Mesendoderm (in vitro differentiated cells): ENCODE measurements around the gene ABCA7.

Source experiments
- DNase-seq: peaks from one replicate; pipeline ENCODE4 v3.0.0; 2013
- H2AK5ac ChIP-seq: 2 replicates; pipeline ENCODE4 v1.6.1; 2013; ENCODE audit warnings: low read length, inconsistent platforms
- H2BK120ac ChIP-seq: 2 replicates; pipeline ENCODE4 v1.6.1; 2013; ENCODE audit warnings: low read depth, mild to moderate bottlenecking, low read length, moderate library complexity, mixed read lengths
- H2BK15ac ChIP-seq: replicated peaks from 2 replicates; pipeline ENCODE4 v1.6.1; 2013; ENCODE audit warnings: low read depth, mild to moderate bottlenecking, moderate library complexity
- H2BK5ac ChIP-seq: 2 replicates; pipeline ENCODE4 v1.6.1; 2013; ENCODE audit warnings: low read length, inconsistent platforms
- H3K18ac ChIP-seq: 2 replicates; pipeline ENCODE4 v1.6.1; 2013; ENCODE audit warnings: mild to moderate bottlenecking, low read length, mixed read lengths
- H3K23ac ChIP-seq: one replicate; pipeline ENCODE4 v1.6.1; 2013; ENCODE audit warnings: low read length
- H3K27ac ChIP-seq: 2 replicates; pipeline ENCODE4 v1.5.1; 2013; ENCODE audit warnings: low read depth, mild to moderate bottlenecking, inconsistent platforms, low read length, moderate library complexity
- H3K27me3 ChIP-seq: 2 replicates; pipeline ENCODE4 v1.6.1; 2013; ENCODE audit warnings: low read length, control low read depth, mild to moderate bottlenecking, inconsistent platforms; ENCODE audit not compliant: insufficient read depth, poor library complexity
- H3K36me3 ChIP-seq: 2 replicates; pipeline ENCODE4 v1.6.1; 2013; ENCODE audit warnings: low read length, inconsistent platforms; ENCODE audit not compliant: control insufficient read depth, insufficient read depth
- H3K4ac ChIP-seq: one replicate; pipeline ENCODE4 v1.6.1; 2013; ENCODE audit warnings: low read depth, mild to moderate bottlenecking, low read length, moderate library complexity
- H3K4me1 ChIP-seq: 2 replicates; pipeline ENCODE4 v1.6.1; 2013; ENCODE audit warnings: low read depth, low read length, inconsistent platforms; ENCODE audit not compliant: control insufficient read depth
- H3K4me2 ChIP-seq: 2 replicates; pipeline ENCODE4 v1.6.1; 2013; ENCODE audit warnings: low read length
- H3K4me3 ChIP-seq: 2 replicates; pipeline ENCODE4 v1.5.1; 2013; ENCODE audit warnings: mild to moderate bottlenecking, low read length
- H3K56ac ChIP-seq: one replicate; pipeline ENCODE4 v1.6.1; 2013; ENCODE audit warnings: low read length
- H3K79me1 ChIP-seq: 2 replicates; pipeline ENCODE4 v1.6.1; 2013; ENCODE audit warnings: low read length, inconsistent platforms
- H3K79me2 ChIP-seq: 2 replicates; pipeline ENCODE4 v1.6.1; 2013; ENCODE audit warnings: mild to moderate bottlenecking, low read length; ENCODE audit not compliant: control insufficient read depth, insufficient read depth
- H3K9ac ChIP-seq: 2 replicates; pipeline ENCODE4 v1.6.1; 2013; ENCODE audit warnings: low read length, inconsistent platforms
- H4K5ac ChIP-seq: one replicate; pipeline ENCODE4 v1.6.1; 2013; ENCODE audit warnings: low read length
- H4K8ac ChIP-seq: one replicate; pipeline ENCODE4 v1.6.1; 2013; ENCODE audit warnings: low read depth, mild to moderate bottlenecking, control low read depth, low read length, moderate library complexity
- WGBS: extraction: QIAGEN DNeasy Blood & Tissue Kit; methylation state at CpG from one replicate; pipeline ENCODE4 v1.1.7; 2013; ENCODE audit warnings: low lambda C conversion rate, missing lambda C conversion rate; ENCODE audit not compliant: insufficient coverage; ENCODE audit errors: extremely low coverage; 5-methylcytosine and 5-hydroxymethylcytosine counted together

Gene ABCA7

DNA sequence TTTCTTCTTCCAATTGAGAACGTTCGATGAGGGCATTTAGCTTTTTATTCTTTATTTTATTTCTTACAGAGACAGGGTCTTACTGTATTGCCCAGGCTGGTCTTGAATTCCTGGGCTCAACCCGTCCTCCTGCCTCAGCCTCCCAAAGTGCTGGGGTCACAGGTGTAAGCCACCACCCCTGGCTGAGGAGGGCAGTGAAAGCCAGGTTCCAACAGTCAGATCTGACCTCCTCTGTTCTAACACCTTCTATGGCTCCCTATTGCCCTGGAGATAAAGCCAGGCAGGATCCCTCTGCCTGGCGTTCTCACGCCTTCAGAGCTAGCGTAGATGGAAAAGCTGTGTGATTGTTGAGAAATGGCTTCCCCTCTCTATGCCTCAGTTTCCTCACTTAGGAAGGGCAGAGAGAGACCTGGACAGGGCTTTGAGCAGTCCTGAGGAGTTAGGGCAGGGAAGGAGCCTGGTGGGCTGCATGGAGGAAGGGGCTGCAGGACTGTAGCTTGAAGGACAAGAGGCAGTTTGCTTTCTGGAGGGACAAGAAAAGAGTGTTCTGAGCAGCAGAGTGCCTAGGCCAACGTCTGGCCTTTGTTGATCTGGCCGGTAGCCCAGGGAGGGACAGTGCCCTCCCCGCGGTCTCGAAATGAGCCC, 32.6 kb downstream of the ABCA7 start:
- WGBS = no CpG with 5 or more reads among the region's 11 CpGs
- Histone ChIP-seq H3K56ac (no peak overlapping the region), H3K23ac (no peak overlapping the region), H2BK15ac (no peak overlapping the region), H3K27ac (no peak overlapping the region), H3K79me2 (no peaks in the 10 kb centered on the region), H3K18ac (no peak overlapping the region), H4K8ac (no peak overlapping the region), H3K4me3 (no peak overlapping the region), H3K9ac (no peak overlapping the region), H3K4ac (no peak overlapping the region), H2AK5ac (no peak overlapping the region), H3K79me1 (no peaks in the 10 kb centered on the region), H3K4me2 (no peak overlapping the region), H2BK120ac (no peak overlapping the region), H2BK5ac (no peak overlapping the region), H3K4me1 (no peaks in the 10 kb centered on the region), H3K27me3 (peaks cover 5% of the 10 kb centered on the region), H4K5ac (no peak overlapping the region), H3K36me3 (no peaks in the 10 kb centered on the region)
- DNase-seq = no peak

DNA sequence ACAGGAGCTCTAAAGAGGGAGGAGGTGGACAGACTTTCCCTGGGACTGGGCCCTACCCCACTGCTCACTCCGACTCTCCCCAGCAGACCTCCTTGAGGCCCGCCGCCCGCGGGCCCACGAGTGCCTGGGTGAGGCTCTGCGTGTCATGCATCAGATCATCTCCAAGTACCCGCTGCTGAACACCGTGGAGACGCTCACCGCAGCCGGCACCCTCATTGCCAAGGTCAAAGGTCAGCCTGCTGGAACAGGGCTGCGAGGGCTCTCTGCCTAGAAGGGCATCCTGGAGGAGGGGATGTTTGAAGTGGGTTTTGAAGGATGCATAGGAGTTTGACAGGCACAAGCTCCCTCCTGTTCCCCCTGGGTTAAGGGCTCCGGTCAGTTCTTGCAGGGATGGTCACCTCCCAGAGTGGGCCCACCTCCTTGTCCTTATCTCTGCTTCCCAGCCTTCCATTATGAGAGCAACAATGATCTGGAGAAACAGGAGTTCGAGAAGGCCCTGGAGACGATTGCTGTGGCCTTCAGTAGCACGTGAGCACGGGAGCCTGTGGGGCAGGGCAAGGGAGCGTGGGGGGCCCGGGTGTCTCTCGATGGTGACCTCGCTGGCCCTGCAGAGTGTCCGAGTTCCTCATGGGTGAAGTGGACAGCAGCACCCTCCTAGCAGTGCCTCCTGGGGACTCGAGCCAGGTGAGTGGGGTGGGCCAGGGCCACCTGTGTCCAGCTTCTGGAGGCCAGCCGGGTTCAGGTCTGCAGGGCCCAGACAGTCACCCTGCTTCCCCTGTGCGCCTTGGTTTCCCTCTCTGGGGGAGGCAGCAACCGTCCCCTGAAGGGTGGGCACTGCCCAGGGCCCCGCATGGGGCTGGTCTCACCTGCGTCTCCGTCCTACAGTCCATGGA, 33.4 kb downstream of the ABCA7 start:
- Histone ChIP-seq H3K27me3 (peaks cover 5% of the 10 kb centered on the region), H3K4ac (no peak overlapping the region), H3K36me3 (no peaks in the 10 kb centered on the region), H2BK120ac (no peak overlapping the region), H3K18ac (no peak overlapping the region), H3K4me1 (no peaks in the 10 kb centered on the region), H3K56ac (no peak overlapping the region), H3K4me3 (no peak overlapping the region), H2BK5ac (no peak overlapping the region), H2BK15ac (no peak overlapping the region), H3K4me2 (no peak overlapping the region), H3K79me1 (no peaks in the 10 kb centered on the region), H3K23ac (no peak overlapping the region), H3K27ac (no peak overlapping the region), H4K8ac (no peak overlapping the region), H3K79me2 (no peaks in the 10 kb centered on the region), H3K9ac (no peak overlapping the region), H2AK5ac (no peak overlapping the region), H4K5ac (no peak overlapping the region)
- no CpG with 5 or more reads among the region's 30 CpGs for WGBS
- DNase-seq = no peak

DNA sequence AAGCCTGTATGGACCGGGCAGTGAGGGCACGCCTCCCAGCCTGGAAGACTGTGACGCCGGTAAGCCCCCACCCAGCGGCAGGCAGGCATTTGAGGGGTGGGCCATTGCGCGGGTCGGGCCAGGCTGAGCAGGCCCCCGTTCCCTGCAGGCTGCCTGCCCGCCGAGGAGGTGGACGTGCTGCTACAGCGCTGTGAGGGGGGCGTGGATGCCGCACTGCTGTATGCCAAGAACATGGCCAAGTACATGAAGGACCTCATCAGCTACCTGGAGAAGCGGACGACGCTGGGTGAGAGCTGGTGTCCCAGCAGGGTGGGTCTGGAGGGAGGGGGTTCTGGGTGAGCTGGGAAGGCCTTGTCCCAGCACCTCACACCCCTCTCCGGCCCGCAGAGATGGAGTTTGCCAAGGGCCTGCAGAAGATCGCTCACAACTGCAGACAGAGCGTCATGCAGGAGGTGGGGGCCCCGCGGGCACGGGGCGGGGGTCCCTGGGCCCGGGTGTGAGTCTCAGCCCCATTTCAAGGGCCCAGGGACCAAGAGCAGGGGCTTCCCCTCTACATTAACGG, 34.1 kb downstream of the ABCA7 start:
- Histone ChIP-seq H2BK5ac (no peak overlapping the region), H3K36me3 (no peaks in the 10 kb centered on the region), H3K4ac (no peak overlapping the region), H3K18ac (no peak overlapping the region), H3K4me1 (no peaks in the 10 kb centered on the region), H4K5ac (no peak overlapping the region), H4K8ac (no peak overlapping the region), H3K79me1 (no peaks in the 10 kb centered on the region), H3K9ac (no peak overlapping the region), H3K4me2 (no peak overlapping the region), H2BK15ac (no peak overlapping the region), H3K23ac (no peak overlapping the region), H3K56ac (no peak overlapping the region), H2AK5ac (no peak overlapping the region), H2BK120ac (no peak overlapping the region), H3K79me2 (no peaks in the 10 kb centered on the region), H3K27me3 (peaks cover 5% of the 10 kb centered on the region), H3K4me3 (no peak overlapping the region), H3K27ac (no peak overlapping the region)
- DNase-seq = no peak
- WGBS = no CpG with 5 or more reads among the region's 28 CpGs

DNA sequence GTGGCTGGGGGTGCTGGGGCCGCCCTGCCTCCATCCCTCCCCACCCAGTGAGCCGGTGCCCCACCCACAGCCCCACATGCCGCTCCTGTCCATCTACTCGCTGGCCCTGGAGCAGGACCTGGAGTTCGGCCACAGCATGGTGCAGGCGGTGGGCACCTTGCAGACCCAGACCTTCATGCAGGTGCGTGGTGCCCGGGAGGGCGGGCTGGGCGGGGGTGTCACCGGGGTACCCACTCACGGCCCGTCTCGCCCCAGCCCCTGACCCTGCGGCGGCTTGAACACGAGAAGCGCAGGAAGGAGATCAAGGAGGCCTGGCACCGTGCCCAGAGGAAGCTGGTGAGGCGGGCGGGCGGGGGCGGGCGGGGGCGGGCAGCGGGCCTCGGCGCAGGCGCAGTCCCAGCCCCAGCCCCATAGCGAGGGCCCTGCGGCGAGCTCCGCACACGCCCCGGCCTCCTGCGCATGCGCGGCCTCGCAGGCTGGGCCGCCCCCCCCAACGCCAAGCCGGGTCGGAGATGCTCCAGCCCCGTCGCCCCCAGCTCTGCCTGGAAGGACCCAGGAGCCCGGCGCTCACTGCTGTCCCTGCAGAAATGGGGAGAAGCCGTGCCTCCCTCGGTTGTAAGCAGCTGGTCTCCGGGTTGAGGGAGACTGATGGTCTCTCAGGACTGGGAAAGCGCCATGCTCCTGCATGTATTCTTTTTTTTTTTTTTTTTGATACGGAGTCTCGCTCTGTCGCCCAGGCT, 34.8 kb downstream of the ABCA7 start:
- Histone ChIP-seq H3K79me2 (no peaks in the 10 kb centered on the region), H3K4me2 (no peak overlapping the region), H2BK15ac (no peak overlapping the region), H3K36me3 (no peaks in the 10 kb centered on the region), H3K27me3 (peaks cover 5% of the 10 kb centered on the region), H3K79me1 (no peaks in the 10 kb centered on the region), H2BK5ac (no peak overlapping the region), H3K23ac (no peak overlapping the region), H3K4ac (no peak overlapping the region), H3K56ac (no peak overlapping the region), H3K4me3 (no peak overlapping the region), H3K4me1 (no peaks in the 10 kb centered on the region), H2AK5ac (no peak overlapping the region), H2BK120ac (no peak overlapping the region), H3K9ac (no peak overlapping the region), H3K27ac (no peak overlapping the region), H3K18ac (no peak overlapping the region), H4K8ac (no peak overlapping the region), H4K5ac (no peak overlapping the region)
- no CpG with 5 or more reads among the region's 54 CpGs for WGBS
- no peak for DNase-seq

DNA sequence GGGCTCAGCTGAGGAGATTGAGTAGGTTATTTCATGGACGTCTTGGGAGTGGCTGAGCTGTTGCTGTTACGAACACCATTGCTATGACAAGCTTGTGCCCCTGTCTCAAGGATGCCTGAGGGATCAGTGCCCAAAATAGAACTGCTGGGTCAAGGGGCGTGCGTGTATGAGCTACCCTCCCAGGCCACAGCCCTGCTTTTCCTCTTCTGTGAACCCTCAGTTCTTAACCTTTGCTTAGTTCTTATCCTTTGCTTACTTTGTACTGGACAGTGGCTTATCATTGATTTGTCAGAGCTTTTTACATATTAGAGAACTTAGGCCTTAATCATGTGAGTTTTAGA, 36.1 kb downstream of the ABCA7 start:
- no CpG with 5 or more reads among the region's 4 CpGs for WGBS
- H2AK5ac ChIP-seq = no peak overlapping the region
- no peak overlapping the region for H3K4me2 ChIP-seq

More for the DNA sequence above, 36.1 kb downstream of the ABCA7 start:
- Histone ChIP-seq H3K27me3 (peaks cover under 1% of the 10 kb centered on the region), H4K5ac (no peak overlapping the region), H3K23ac (no peak overlapping the region), H3K9ac (no peak overlapping the region), H3K4me3 (no peak overlapping the region), H3K79me2 (no peaks in the 10 kb centered on the region), H3K79me1 (no peaks in the 10 kb centered on the region), H3K36me3 (no peaks in the 10 kb centered on the region), H3K56ac (no peak overlapping the region), H2BK5ac (no peak overlapping the region), H2BK120ac (no peak overlapping the region), H2BK15ac (no peak overlapping the region), H3K18ac (no peak overlapping the region), H3K4ac (no peak overlapping the region), H3K4me1 (no peaks in the 10 kb centered on the region), H3K27ac (no peak overlapping the region), H4K8ac (no peak overlapping the region)
- DNase-seq = no peak
